Karpas-422 (cell line): ENCODE results near the gene RAC2. TPM values are rescaled to one million over a fixed set of nuclear protein-coding genes. Genes with fewer than 3 reads are reported as not detected.

ENCODE experiments used
- DNase-seq: peaks from one replicate; pipeline ENCODE4 v3.0.0-alpha.2; 2015
- H2AFZ ChIP-seq: fragments of 200-600 bp; sonication (generic); 2 replicates; pipeline ENCODE4 v1.6.1; 2014; ENCODE audit warnings: antibody characterized with exemption, low read length, mixed read lengths
- H3K27ac ChIP-seq: fragments of 200-600 bp; sonication (generic); 2 replicates; pipeline ENCODE4 v1.5.1; 2014; ENCODE audit warnings: mild to moderate bottlenecking, low read length, moderate library complexity
- H3K27me3 ChIP-seq: fragments of 200-600 bp; sonication (generic); 2 replicates; pipeline ENCODE4 v1.6.1; 2014; ENCODE audit warnings: low read length, mixed read lengths
- H3K36me3 ChIP-seq: fragments of 200-600 bp; sonication (generic); 2 replicates; pipeline ENCODE4 v1.6.1; 2014; ENCODE audit warnings: low read length, mixed read lengths; ENCODE audit not compliant: insufficient read depth
- H3K4me1 ChIP-seq: fragments of 200-600 bp; sonication (generic); 2 replicates; pipeline ENCODE4 v1.6.1; 2014; ENCODE audit warnings: mild to moderate bottlenecking, low read length, mixed read lengths
- H3K4me2 ChIP-seq: fragments of 200-600 bp; sonication (generic); 2 replicates; pipeline ENCODE4 v1.6.1; 2014; ENCODE audit warnings: low read length, low read depth, mild to moderate bottlenecking; ENCODE audit not compliant: poor library complexity, severe bottlenecking
- H3K4me3 ChIP-seq: fragments of 200-600 bp; sonication (generic); 2 replicates; pipeline ENCODE4 v1.5.1; 2014; ENCODE audit warnings: mild to moderate bottlenecking, antibody characterized with exemption, low read length, mixed read lengths
- H3K79me2 ChIP-seq: fragments of 200-600 bp; sonication (generic); 2 replicates; pipeline ENCODE4 v1.6.1; 2014; ENCODE audit warnings: mild to moderate bottlenecking, low read length, mixed read lengths
- H3K9ac ChIP-seq: fragments of 200-600 bp; sonication (generic); 2 replicates; pipeline ENCODE4 v1.6.0; 2014; ENCODE audit warnings: low read length
- H3K9me2 ChIP-seq: fragments of 200-600 bp; sonication (generic), shearing (Covaris generic); replicated peaks from 2 replicates; pipeline ENCODE4 v1.6.0; 2014; ENCODE audit warnings: mild to moderate bottlenecking, low read length, moderate library complexity; ENCODE audit not compliant: insufficient read depth
- H3K9me3 ChIP-seq: fragments of 300-700, 200-600 bp; sonication (generic); 2 replicates; pipeline ENCODE4 v1.6.1; 2014; ENCODE audit warnings: low read length, mixed read lengths
- H4K20me1 ChIP-seq: fragments of 200-600 bp; sonication (generic); 2 replicates; pipeline ENCODE4 v1.6.1; 2014; ENCODE audit warnings: mild to moderate bottlenecking, antibody characterized with exemption, low read length, low read depth; ENCODE audit not compliant: insufficient read depth
- total RNA-seq: library from RNA; depleted of rRNA; stranded (reverse); fragments of >200 nt; shearing (Covaris generic); gene quantifications from 2 replicates; pipeline ENCODE4 v1.2.3, GENCODE V29; 2014; ENCODE audit warnings: low replicate concordance

Gene RAC2
- total RNA-seq, 1 experiment from 2014 or later, result 294 TPM

- peak; percentile 94 for DNase-seq
- Histone ChIP-seq H3K4me1 (peaks cover 93% of the 10 kb centered on the region), H3K36me3 (peaks cover 17% of the 10 kb centered on the region), H3K27ac (peak overlapping the region; percentile 97), H3K9me3 (no peaks in the 10 kb centered on the region), H3K27me3 (no peaks in the 10 kb centered on the region), H3K79me2 (peaks cover 18% of the 10 kb centered on the region; the same call in 1 of the 2 replicates), H3K9me2 (no peaks in the 10 kb centered on the region), H3K4me2 (peak overlapping the region; percentile 91), H3K9ac (peak overlapping the region; percentile 95), H4K20me1 (no peaks in the 10 kb centered on the region; the same call in 1 of the 2 replicates), H2AFZ (no peak overlapping the region), H3K4me3 (peak overlapping the region; percentile 95)
Observed at GRCh38 chr22:37244922-37245722, 1.1 kb upstream of the RAC2 start.

DNA sequence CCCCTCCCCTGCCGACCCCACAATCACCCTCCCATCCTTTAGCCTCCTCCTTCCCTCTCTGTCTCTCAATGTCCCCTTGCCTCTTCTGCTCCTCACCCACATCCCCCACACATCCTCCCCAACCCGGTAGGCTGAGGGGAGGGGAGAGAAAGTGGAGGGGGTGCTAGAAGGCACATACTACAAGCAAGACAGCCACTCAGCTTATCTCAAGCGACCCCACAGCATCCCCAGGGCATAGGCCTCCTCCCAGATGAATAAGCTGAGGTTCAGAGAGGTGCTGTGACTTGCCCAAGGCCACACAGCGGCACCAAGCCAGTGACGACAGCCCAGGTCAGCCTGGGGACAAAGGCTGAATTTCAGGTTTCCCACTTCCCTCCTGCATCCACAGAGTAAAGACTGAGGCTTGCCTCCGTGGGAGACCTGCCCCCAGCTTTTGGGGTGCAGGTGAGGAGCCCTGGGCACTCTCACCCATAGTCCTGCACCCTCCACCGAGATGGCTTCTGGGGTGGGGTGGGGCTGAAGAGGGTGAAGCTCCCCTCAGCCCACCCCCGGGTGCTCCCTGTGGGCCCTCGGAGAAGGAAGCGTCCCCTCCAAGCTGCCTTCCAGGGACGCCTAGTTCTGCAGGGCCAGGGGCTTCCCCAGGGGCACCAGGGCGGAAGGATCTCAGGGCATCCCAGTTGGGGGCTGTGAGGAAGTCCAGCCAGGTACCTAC, 511 bp downstream of the RAC2 start:
- H3K27me3 ChIP-seq, result no peaks in the 10 kb centered on the region
- H3K79me2 ChIP-seq, result peaks cover 18% of the 10 kb centered on the region; the same call in 1 of the 2 replicates
- H3K9ac ChIP-seq, result peak overlapping the region; percentile 95
- H3K4me1 ChIP-seq, result peaks cover 96% of the 10 kb centered on the region
- no peaks in the 10 kb centered on the region for H3K9me2 ChIP-seq
- H3K27ac ChIP-seq, result peak overlapping the region; percentile 97
- H3K36me3 ChIP-seq, result peaks cover 30% of the 10 kb centered on the region
- H3K9me3 ChIP-seq, result no peaks in the 10 kb centered on the region
- H2AFZ ChIP-seq, result no peak overlapping the region
- H4K20me1 ChIP-seq, result peaks cover 15% of the 10 kb centered on the region
- DNase-seq, result peak; percentile 75
- peak overlapping the region; percentile 91 for H3K4me2 ChIP-seq
- H3K4me3 ChIP-seq, result peak overlapping the region; percentile 95

DNA sequence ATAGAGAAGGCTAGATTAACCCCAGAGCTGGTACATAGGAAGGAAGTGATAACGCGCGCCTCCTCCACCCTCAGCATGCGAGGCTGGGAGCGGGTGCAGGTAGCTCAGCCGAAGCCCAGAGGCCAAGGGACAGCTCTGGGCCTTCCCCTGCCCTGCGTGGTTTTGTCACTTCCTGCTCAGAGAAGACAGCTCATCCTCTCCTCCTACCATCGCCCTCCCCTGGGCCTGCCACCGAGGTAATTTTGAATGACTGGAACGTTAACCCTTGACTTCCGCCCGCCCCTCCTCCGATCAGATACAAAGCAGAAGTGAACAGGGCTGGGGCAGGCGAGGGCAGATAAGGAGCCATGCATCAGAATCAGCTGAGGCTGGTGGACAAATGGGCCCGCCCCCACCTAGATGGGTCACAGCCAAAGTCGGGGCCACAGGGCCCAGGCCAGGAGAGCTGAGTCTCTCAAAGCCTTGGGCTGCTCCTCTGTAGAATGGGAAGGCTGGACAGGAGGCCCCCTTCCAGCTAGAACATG, 1.6 kb downstream of the RAC2 start:
- H4K20me1 ChIP-seq, result peaks cover 20% of the 10 kb centered on the region
- no peaks in the 10 kb centered on the region for H3K9me2 ChIP-seq
- no peaks in the 10 kb centered on the region for H3K9me3 ChIP-seq
- H3K4me2 ChIP-seq, result peak overlapping the region; percentile 91
- peaks cover 17% of the 10 kb centered on the region; the same call in 1 of the 2 replicates for H3K79me2 ChIP-seq
- peak; percentile 96 for DNase-seq
- H3K27me3 ChIP-seq, result no peaks in the 10 kb centered on the region
- H3K9ac ChIP-seq, result peak overlapping the region; percentile 95
- H3K36me3 ChIP-seq, result peaks cover 33% of the 10 kb centered on the region
- peak overlapping the region; percentile 97 for H3K27ac ChIP-seq
- H3K4me1 ChIP-seq, result peaks cover 96% of the 10 kb centered on the region
- H3K4me3 ChIP-seq, result peak overlapping the region; percentile 95
- no peak overlapping the region for H2AFZ ChIP-seq

GRCh38 chr22:37241351-37242142, 2.5 kb downstream of the RAC2 start:
- Histone ChIP-seq H2AFZ (no peak overlapping the region), H3K9me3 (no peaks in the 10 kb centered on the region), H4K20me1 (peaks cover 23% of the 10 kb centered on the region), H3K4me2 (peak overlapping the region; percentile 91), H3K79me2 (peaks cover 14% of the 10 kb centered on the region; the same call in 1 of the 2 replicates), H3K9ac (peak overlapping the region; percentile 95), H3K9me2 (no peaks in the 10 kb centered on the region), H3K4me3 (peak overlapping the region; percentile 95), H3K27me3 (no peaks in the 10 kb centered on the region), H3K4me1 (peaks cover 97% of the 10 kb centered on the region), H3K36me3 (peaks cover 37% of the 10 kb centered on the region), H3K27ac (peak overlapping the region; percentile 97)
- peak; percentile 63 for DNase-seq

DNA sequence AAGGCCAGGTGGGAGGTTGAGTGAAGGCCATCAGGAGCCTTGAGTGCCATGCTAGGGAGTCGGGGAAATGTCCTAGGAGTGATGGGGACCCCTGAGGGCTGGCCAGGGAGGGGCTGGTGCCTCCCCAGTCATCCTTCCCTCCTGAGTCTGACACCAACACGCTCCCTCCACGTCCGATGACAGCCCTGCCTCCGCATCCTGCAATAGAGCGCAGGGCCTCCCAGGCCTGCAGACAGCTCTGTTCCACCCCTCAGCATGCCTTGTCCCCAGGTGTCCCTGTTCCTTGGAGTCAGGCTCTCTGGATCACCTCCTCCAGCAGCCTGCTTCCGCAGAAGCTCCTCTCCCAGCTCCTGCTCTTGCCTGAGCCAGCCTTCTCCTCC, 3.1 kb downstream of the RAC2 start:
- no peak for DNase-seq
- Histone ChIP-seq H3K4me2 (peak overlapping the region; percentile 91), H3K9ac (peak overlapping the region; percentile 95), H3K4me3 (peak overlapping the region; percentile 95; the same call in 1 of the 2 replicates), H2AFZ (no peak overlapping the region), H3K9me2 (no peaks in the 10 kb centered on the region), H3K27me3 (no peaks in the 10 kb centered on the region), H3K79me2 (peaks cover 14% of the 10 kb centered on the region; the same call in 1 of the 2 replicates), H3K27ac (peak overlapping the region; percentile 97), H3K4me1 (peaks cover 98% of the 10 kb centered on the region), H3K9me3 (no peaks in the 10 kb centered on the region), H3K36me3 (peaks cover 40% of the 10 kb centered on the region), H4K20me1 (peaks cover 28% of the 10 kb centered on the region)

DNA sequence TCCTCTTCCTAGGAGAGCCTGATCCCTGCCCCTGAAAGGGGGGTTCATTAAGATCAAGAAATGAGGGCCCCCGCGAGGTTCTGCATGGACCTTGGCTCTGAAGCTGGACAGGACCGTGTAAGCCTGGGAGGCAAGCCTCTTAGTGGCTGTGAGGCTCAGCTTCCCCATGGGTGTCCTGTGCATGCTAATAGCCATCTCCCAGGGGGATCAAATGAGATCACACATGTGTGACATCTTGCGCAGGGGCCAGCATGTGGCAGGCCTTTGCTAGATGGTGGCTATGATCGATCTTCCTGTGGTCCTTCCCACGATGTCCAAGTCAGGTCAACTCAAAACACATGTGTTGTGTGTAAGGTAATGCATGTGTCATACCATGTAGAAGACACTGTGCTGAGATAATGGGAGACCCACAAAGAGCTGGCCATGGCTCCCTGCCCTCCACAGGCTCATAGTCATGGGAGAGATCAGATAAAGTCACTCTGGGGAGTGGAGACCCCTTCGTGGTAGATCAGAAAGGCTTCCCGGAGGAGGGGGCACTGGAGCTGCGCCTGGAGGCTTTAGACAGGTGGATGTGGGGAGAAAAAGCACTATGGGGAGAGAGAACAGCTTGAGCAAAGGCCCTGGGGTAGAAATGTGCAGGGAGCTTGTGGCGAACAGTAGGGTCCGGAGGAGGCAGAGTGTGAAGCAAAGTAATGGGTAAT, 3.7 kb downstream of the RAC2 start:
- Histone ChIP-seq H4K20me1 (peaks cover 32% of the 10 kb centered on the region), H3K79me2 (peaks cover 14% of the 10 kb centered on the region; the same call in 1 of the 2 replicates), H3K27ac (peak overlapping the region; percentile 97), H2AFZ (no peak overlapping the region), H3K9ac (peak overlapping the region; percentile 95), H3K27me3 (no peaks in the 10 kb centered on the region), H3K4me1 (peaks cover 98% of the 10 kb centered on the region), H3K4me2 (peak overlapping the region; percentile 91), H3K9me2 (no peaks in the 10 kb centered on the region), H3K36me3 (peaks cover 40% of the 10 kb centered on the region), H3K4me3 (peak overlapping the region; percentile 95; the same call in 1 of the 2 replicates), H3K9me3 (no peaks in the 10 kb centered on the region)
- peak; percentile 91 for DNase-seq
